ENCODE data around the gene TMEM151B. TPM values are rescaled to one million over a fixed set of nuclear protein-coding genes. Genes with fewer than 3 reads are reported as not detected.

Gene TMEM151B
- total RNA-seq, 2 donors from 2014 or later: not detected

DNA sequence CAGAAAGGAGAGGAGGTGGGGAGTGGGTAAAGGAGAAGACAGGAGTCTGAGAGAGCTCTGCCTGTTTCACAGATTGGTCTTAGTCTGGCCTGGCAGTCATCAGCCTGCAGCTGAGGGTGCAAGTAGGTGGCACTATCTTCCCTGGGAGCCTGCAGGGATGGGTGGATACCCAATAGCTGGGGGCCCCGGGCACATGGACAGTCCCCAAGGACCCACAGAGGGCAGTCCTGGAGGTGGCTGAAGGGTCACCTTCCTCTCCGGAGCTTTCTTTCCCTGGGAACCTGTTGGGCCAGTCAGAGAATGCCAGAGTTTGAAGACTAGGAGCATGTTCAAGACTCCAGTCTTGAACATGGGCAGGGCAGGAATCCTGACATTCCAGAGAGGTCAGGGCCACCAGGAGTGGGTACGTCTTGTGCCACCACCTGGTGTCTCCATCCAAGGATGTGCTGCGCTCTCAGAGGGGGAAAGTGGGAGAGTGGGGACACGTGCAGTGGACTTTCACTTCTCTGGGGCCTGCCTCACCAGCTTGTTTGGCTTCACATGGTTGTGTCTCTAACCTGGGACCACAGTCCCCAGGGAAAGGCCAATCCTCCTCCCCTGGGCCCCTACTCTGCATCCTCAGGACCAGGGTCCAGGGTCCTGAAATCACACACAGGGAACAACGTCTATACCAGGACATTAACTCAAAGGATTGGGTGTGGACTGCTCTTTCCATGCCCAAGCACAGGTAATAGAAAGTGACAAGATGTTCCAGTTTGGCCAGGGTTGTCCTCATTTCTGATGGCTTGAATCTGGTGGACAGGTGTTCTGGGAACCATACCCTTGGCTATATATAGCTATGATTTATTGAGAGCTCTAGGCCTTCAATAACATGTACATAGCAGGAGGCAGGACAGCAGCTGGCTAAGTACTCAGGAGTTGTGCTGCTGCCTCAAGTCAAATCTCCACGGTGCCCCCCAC lies 24.9 kb downstream of the TMEM151B start:
- intact Hi-C loops (cut with DNase I): no loop called here
- peak; percentile 45 for DNase-seq (ENCODE audit: low spot score)

DNA sequence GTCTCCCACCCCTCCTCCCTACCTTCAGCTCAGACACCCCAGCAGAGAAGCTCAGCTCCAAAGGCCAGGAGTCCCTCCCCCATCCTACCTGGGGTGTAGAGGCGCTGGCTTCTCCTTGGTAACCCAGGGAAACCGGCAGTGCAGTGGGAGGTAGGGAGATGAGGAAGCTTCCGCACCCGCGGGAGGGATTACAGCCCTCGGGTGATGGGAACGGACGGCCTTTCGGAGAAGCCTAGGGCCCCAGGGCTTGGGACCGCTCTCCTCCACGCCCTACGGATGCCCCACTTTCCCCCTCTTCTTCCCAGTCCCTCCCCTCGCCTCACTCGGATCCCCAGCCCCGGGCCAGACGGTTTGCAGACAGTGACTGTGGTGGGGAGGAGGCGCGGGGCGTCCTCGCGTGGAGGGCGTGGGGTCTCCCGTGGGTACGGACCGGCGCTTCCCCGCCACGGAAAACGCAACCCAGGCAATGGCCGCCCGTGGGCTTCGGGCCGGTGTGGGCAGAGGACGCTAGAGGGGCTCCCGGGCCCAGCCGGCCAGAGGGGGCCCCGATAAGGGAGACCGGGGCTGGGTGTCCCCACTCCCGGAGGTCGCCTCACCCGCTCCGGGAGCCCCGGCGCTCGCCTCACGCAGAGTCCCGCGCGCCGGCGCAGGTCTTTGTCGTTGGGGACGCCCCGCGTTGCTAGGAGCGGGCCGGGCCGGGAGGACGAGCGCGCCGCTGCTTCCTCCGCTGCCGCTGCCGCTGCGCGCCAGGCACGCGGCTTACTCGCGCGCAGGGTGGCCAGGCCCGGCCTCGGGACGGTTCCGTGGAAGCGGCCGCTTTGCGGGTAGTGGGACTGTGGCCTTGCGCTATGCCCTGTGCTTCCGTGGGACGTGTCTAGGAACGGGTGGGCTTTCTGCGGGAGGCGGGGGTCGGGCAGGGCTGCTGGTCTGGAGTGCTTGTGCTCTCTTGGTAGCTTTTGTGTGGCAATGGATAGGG lies 27.1 kb downstream of the TMEM151B start:
- DNase-seq (ENCODE audit: low spot score): peak; percentile 84
- intact Hi-C loops (cut with DNase I): no loop called here

DNA sequence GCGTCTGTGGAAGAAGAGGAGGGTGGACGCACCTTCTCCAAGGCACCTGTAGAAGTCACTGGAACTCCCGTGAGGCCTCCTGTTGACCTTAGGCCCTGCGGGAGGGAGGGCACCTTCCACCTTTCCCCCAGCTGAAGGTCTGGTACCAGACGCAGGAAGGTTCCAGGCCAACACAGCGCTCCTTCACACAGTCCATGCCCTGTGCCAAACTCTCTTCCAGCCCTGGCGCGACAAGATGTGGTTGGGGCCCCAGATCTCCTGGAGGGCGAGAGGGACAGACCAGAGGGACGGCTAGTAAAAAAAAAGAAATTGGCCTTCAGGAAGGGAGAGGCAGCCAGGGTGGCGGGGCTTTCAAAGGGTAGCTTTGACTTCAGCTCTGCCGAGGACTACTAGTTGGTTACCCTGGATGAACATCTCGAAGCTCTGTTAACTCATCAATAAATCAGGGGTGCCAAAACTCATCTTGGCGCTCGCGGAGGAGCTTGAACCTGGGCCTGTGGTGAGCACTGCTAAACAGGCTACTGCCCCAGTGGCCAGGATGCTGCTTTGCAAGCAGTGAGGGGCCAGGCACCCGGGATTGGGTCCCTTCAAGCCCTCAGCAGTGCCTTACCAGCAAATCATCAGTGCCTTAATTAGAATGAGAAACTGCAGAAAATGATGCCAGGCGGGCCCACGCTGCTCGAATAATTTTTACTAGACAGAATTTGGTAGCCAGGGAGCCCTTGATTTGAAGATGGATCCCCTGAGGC lies 28.0 kb downstream of the TMEM151B start:
- intact Hi-C loops (cut with DNase I): no loop called here
- peak; percentile 57 for DNase-seq (ENCODE audit: low spot score)

DNA sequence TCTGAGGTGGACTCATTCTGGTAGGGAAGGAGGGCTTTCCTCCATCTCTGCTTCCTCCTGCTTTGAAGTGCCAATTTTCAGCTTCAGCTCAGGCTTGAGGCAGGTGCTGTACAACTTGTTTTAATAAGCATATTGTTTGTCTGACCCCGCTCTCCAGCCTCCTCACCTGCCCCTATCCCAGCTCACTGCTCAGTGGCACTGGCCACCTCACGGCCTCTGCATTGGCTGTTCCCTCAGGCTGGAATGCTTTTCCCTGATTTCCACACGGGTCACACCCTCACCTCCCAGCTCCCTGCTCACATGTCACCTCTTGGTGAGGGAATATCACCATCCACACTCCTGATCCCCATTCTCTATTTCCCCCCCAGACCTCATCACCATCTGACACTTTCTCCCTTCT lies 28.6 kb downstream of the TMEM151B start:
- DNase-seq (ENCODE audit: low spot score): peak; percentile 57
- intact Hi-C loops (cut with DNase I): no loop called here

DNA sequence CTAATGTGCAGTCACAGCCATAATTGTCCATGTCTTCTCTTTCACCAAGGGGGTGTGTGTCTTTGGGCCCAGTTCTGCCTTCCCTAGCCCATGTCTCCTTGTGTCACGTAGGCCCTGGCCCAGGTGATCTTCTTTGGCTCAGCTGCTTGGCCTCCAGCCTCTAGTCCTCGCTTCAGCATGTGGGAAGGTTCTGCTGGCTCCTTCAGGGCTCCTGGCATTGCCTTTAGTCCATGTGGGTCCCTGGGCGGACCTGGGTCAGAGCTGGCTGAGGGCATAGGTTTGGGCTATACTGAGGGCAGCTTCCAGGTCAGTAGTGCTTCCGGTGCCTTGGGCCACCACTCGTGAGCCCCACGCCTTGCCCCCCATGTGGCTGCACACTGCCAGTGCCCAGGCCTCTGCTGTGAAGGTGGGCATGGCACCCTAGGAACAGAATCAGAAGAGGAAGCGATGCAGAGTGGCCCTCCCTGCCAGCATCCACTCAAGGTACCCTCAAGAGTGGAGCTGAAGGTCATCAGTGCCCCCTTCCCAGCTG lies 30.1 kb downstream of the TMEM151B start:
- DNase-seq (ENCODE audit: low spot score): peak; percentile 47
- intact Hi-C loops (cut with DNase I): no loop called here

- intact Hi-C loops (cut with DNase I): no loop called here
- peak; percentile 76 for DNase-seq (ENCODE audit: low spot score)
Measured at GRCh38 chr6:44301106-44301505, 30.9 kb downstream of the TMEM151B start.

DNA sequence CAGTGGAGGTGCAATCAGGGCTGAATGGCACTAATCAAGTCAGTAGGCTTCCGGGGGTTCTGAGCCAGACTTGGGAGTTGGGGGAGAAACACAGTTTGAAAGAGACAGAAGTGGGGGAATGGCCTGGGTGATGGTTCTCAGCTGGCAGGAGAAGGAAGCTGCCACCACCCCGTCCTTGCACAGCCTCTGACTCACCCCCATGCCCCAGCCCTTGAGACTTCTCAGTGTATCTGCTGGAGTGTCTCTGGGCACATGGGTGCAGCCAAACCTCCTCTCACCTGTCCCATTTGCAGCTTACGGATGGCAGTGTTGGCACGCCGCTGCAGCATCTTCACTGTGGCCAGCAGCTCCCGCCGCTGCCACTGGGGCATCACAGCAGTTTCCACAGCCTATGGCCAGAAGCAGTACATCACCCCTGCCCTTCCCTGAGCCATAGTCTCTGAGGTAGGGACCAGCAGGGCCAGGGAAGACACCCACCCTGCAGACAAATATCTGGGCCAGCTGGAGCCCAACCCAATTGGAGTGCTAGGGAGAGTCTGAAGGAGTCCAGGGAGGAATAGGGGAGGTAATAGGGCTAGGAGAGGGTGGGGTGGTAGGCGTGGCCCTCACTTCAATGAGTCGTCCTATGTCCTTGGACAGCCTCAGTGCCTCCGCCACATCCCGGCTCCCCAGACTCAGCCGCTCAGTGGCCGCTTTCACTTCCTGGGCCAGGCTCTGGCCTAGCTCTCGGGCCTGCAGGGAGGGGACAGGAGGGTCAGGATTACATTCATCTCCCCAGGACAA lies 31.7 kb downstream of the TMEM151B start:
- peak; percentile 64 for DNase-seq (ENCODE audit: low spot score)
- intact Hi-C loops (cut with DNase I): no loop called here

DNA sequence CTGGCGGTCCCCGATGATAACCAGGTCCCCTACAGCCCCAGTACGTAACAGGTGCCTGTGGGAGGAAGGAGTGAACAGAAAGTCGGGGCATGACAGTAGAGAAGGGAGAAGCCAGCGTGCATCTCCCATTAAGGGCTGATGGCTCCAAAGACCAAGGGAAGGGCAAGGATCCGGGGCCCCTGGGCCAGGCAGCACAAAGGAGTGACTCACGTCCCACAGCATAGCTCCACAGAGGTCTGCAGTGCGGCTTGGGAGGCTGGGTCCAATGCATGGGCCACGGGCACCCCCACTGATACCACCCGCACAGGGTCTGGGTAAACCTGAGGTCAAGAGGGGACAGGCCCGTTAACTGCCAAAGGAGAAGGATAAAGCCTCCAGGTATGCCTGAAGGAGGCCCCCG lies 32.6 kb downstream of the TMEM151B start:
- peak; percentile 76 for DNase-seq (ENCODE audit: low spot score)
- intact Hi-C loops (cut with DNase I): no loop called here

DNA sequence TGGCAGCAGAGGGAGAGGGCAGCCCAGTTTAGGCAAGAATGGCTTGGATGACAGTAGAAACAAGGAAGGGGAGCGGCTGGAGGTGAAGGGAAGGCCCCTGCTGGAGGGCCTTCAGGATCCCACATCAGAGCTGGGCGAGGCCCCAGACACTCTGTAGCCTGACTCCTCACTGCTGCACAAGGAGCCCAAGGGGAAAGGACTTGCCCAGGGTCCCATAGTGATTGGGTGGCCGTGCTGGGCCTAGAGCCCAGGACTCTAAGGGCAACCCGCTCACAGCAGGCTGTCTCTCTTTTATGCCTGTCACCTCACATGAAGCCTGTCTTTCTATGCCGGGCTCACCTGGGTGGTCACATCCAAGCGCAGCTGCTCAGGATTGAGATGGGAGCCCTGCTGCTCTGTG lies 33.6 kb downstream of the TMEM151B start:
- intact Hi-C loops (cut with DNase I): no loop called here
- DNase-seq (ENCODE audit: low spot score): peak; percentile 50

- intact Hi-C loops (cut with DNase I): no loop called here
- peak; percentile 75 for DNase-seq (ENCODE audit: low spot score)
Measured at GRCh38 chr6:44304282-44305199, 34.3 kb downstream of the TMEM151B start.

DNA sequence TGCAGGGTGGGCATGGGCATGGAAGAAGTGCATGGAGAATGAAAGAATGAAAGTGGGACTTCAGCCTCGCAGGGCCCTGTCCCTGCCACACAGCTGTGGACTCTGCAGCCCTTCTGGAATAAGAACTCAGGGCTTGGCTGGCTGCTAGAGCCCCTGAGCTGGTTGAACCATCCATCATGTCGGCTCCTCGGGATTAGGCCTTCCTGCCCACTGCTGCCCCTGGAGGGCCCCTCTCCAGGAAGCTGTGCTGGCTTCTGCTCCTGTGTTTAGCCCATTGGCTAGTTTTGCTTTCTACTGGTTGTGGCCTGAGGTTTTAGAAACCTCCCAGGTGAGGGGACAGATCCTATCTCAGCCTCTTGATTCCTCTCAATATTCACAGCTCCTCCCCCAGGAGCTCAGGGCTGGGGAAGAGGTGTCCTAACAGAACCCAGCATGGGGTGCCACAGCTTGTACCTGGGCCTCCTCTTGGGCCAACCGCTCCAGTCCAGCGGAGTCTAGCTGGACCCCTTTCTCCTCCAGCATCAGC lies 35.0 kb downstream of the TMEM151B start:
- intact Hi-C loops (cut with DNase I): no loop called here
- DNase-seq (ENCODE audit: low spot score): no peak

- peak; percentile 67 for DNase-seq (ENCODE audit: low spot score)
- intact Hi-C loops (cut with DNase I): no loop called here
Measured at GRCh38 chr6:44306710-44307109, 36.5 kb downstream of the TMEM151B start.

- peak; percentile 55 for DNase-seq (ENCODE audit: low spot score)
- intact Hi-C loops (cut with DNase I): no loop called here
Measured at GRCh38 chr6:44307217-44307616, 37.0 kb downstream of the TMEM151B start.

DNA sequence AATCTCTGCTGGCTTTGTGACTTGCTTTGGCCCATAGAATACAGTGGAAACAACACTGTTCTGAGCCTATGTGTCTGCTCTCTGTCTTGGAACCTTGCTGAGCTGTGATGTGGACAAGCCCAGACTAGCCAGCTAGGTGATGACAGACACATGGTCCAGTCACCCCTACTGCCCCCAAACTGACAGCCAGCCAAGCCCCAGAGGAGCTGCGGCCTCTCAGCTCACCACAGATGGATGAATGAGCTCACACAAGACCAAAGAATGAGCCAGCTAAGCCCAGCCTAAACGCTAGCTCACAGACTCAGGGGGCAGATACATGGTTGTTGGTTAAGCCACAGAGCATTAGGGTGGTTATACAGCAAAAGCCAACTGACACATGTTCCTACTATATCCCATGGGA lies 38.8 kb downstream of the TMEM151B start:
- intact Hi-C loops (cut with DNase I): no loop called here
- peak; percentile 40 for DNase-seq (ENCODE audit: low spot score)

GRCh38 chr6:44309631-44310030 lies 39.4 kb downstream of the TMEM151B start:
- DNase-seq (ENCODE audit: low spot score): no peak
- intact Hi-C loops (cut with DNase I): no loop called here

DNA sequence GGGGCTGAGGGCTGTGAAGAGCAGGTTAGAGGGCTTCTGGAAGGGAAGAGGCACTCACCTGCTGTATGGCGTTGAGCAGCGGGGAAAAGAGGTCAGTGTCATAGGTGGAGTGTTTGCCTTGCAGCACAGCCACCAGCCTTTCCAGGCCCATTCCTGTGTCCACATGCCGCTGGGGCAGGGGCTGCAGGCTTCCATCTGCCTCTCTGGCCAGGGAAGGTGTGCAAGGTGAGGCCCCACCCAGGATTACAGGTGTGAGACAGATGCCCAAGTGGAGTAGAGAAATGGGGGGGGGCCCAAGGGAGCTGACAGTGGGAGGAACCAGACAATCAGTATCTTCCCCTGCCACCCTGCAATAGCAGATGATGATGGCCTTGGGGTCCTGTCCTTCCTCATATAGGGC lies 40.0 kb downstream of the TMEM151B start:
- peak; percentile 51 for DNase-seq (ENCODE audit: low spot score)
- intact Hi-C loops (cut with DNase I): no loop called here

DNA sequence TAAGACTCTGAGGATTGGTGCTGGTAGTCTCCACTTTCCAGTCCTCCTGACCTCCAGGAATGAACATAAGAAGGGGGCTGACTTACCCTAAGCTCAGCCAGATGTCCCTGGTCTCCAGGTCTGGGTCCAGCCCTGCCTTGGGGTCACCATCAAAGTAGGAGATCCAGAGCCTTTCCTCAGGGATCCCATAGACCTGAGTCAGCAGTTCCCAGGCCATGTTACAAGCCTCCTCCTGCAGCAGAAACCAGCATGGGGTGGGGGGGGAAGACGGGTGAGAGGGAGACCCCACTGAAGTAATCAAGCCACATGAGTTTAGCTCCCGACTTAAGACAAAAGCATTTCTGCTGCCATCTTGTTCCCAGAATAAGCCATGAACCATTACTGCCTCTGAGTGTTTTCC lies 41.1 kb downstream of the TMEM151B start:
- peak; percentile 5 for DNase-seq (ENCODE audit: low spot score)
- intact Hi-C loops (cut with DNase I): no loop called here
